GDM1 (cell line): ENCODE measurements around the gene TEDC1.

Experiments
- DNase-seq: peaks from one replicate; lab custom pipeline; 2025; lab: John Stamatoyannopoulos, UW

Gene TEDC1

DNA sequence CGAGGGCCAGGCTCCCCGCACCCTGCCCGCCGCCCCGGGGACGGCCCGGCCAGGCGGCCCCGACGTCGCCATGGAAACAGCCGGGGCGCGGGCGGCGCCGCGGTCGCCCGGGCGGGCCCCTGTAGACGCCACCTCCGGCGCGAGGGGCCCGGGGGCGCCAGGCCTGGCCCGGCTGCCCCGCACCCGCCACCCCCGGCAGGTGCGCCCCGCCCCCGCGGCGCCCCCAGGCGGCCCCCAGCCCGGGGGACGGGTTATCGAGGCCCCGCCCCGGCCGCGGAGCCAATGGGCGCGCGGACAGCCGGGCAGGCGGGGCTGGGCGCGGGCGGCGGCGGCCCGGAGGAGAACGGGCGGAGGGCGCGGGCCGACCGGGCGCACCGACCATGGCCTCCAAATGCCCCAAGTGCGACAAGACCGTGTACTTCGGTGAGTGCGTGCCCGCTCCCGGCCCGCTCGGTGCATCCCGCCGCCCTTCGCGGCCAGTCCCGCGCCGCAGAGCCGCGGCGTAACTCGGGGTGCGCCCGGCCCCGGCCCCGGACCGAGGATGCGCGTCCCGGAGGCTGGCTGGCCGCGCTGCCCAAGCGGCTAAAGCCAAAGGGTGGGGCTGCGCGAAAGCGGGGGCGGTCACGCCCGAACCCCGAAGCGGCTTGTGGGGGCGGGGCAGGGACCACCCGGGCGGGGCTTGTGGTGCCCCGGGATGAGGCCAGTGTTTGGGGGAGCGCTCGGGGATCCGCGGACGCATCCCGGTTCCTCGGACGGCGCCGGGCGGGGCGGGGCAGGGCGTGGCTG, 16.4 kb upstream of the TEDC1 start, which contains the start of gene CRIP2:
Gene CRIP2, plus strand, starts transcription at position 339 of the 786 bp plus-strand sequence. Its CDS starts 42 bp downstream, at position 381.
- DNase-seq = no peak

DNA sequence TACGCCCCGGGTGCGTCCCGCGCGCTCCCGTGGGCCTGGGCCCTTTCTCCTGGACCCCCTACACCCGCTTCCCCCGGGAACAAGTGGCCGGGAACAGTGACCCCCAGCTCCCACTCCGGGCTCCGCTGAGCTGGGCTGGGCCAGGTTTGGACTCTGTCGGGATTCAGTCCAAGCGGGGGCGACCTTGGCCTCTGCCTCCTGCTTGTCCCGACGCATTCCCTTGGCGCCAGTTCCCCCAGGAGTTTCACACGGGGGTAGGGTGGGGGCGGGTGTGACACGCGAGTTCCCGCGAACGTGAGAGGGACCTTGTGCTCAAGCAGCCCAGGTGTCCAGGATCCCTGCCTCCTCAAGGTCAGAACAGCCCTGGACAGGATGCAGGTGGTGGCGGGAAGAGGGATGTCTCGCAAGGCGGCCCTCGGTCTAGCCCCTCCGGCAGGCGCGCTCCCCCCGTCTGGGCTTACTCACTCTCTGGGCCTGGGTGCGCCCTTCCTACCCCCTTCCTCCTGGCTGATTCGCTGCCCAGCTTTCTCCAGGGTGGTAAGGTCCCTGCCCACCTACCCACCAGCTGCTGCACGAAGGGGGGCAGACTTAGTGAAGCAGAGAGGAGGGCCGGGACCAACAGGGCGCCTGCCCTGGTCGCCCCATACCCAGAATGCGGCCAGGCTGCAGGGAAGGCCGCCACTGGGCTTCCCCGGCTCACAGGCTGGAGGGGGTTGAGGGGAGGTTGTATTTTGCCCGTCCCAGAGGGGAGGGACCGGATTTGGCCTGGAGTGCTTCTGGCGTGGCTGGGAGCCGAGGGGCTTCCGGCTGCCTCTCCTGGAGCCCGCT, 15.6 kb upstream of the TEDC1 start:
- no peak for DNase-seq

- no peak for DNase-seq
These were observed 14.8 kb upstream of the TEDC1 start for GRCh38 chr14:105476097-105476830.

GRCh38 chr14:105476831-105477659, 14.0 kb upstream of the TEDC1 start:
- no peak for DNase-seq

DNA sequence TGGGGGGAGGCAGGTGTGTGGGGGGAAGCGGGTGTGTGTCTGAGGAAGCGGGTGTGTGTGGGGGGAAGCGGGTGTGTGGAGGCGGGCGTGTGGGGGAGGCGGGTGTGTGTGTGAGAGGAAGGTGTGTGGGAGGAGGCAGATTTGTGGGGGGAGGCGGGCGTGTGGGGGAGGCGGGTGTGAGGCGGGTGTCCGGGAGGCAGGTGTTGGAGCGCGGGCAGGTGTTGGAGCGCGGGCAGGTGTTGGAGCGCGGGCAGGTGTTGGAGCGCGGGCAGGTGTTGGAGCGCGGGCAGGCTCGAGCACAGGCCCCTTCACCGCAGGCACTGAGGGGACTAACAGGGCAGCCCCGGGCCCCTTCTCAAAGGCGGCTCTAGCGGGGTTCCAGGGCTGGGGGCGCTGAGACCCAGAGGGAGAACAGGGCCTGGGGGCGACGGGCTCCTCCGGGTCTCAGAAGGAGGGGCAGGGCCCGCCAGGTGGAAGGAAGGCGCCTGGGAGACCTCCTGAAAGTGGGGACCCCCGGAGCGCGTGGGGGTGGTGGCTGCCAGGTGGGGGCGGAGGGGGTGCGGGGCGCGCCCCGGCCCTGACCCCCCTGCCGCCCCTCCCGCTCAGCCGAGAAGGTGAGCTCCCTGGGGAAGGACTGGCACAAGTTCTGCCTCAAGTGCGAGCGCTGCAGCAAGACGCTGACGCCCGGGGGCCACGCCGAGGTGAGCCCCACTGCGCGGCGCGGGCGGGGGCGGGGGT, 13.2 kb upstream of the TEDC1 start:
- DNase-seq = no peak

GRCh38 chr14:105478398-105479251, 12.4 kb upstream of the TEDC1 start:
- DNase-seq = no peak

- no peak for DNase-seq
These were observed 11.5 kb upstream of the TEDC1 start for GRCh38 chr14:105479431-105480158.

DNA sequence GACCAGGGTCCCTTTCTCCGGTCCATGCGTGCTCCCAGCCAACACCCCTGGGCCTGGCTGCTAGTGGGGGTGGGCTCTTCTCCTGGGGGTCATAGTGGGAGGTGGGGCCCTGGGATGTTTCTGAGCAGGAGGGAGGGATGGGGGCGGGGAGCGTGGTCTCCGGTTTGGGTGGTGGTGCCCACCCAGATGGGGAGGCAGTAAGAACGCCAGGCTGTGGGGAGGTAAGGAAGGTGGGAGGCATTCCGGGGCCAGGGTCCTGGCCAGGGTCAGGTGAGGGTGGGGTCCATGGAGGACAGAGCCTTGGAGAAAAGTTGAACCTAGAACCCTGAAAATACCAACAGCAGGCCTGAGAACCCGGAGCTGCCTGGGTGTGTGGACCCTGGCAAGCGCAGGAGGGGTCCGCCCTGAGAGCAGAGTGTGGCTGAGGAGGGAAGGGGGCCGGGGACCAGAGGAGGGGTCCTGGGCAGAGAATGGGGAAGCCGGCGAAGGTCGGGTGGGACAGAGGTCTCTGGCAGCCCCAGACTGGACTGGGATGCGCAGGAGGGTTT, 10.8 kb upstream of the TEDC1 start:
- DNase-seq = no peak

- DNase-seq = peak; percentile 69
These were observed 9.9 kb upstream of the TEDC1 start for GRCh38 chr14:105480807-105481801.

GRCh38 chr14:105481886-105482457, 9.1 kb upstream of the TEDC1 start:
- no peak for DNase-seq

DNA sequence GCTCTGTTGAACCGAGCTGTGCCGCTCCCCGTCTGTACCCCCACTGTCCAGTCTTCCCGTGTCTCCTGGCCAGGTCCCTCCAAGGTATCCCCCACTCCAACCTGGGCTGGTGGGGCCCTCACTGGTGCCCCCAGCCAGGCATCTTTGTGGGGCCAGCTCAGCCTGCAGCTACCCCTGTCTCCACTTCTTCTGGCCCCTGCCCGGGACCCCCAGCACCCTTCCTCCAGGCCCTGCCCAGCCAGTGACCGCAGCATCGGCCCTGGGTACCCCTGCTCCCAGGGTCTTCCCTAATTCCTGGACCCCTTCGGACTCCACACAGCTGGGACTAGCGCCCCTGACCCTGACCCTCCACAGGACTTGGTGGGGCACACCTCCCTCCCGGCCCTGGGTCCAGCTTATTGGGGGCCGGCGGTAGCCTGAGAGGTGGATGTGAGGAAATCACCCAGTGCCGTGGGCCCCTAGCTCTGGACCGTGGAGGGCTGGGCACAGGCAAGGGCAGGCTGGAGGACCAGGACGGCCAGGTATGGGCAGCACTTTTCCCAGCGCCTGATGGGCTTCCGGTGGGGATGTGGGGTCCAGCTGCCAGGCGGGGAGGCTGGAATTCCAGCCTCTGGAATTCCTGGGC, 8.4 kb upstream of the TEDC1 start:
- DNase-seq = no peak

GRCh38 chr14:105483300-105484068, 7.6 kb upstream of the TEDC1 start:
- no peak for DNase-seq

DNA sequence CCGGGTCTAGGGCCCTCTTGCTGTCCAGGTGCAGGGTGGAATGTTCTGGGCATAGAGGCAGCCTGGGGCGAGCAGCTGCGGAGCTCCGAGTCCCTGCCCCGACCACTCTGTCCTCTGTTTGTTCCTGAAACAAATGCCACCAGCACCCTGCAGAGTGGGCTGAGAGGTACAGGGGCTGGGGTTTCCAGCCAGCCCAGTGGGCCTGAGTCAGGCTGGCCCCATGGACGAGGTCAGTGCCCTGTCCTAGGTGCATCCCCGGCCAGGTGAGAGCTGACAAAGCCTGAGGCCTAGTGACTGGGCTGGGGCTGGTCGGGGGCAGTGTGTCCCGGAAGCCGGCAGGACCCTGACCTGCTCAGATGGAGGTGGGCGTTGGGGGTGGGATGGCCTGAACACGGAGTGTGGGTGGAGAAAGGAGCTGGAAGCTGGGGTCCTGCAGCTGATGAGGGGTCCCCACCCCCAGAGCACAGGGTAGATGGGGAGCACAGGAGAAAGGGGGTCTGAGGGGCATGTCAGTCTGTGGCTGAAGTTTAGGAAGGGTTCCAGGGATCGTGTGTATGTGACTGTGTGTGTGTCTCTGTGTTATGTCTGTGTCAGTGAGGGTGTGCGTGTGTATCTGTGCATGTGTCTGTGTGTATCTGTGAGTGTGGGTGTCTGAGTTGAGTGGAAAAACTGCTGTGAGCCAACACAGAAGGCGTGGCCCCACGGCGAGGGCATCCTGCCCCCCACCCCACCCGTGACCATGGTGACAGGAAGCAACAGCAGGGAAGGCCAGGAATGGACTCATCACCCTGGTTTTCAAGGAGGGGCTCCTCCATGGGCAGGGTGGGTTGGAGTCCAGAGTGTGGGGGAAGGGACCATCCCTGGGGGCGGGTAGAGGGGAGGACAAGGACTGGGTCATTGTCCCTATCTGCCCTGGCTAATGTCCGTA, 6.7 kb upstream of the TEDC1 start:
- no peak for DNase-seq

DNA sequence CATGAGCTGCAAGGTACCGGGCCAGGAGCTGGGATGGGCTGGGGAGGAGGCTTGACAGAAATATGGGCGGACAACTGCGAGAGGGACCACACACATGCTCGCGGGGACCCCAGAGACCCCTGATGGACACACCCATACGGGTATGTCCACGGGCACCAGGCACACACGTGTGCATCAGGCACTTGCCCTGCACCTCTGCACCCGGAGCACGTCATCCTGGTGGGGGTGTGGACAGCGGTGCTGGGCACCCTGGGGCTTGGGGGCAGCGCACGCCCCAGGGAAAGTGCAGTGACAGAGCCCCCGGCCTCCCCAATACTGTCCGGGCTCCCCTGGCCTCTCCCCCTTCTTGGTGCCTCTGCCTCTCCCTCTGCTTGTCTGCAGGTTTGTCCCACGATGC, 6.1 kb upstream of the TEDC1 start:
- DNase-seq = no peak

DNA sequence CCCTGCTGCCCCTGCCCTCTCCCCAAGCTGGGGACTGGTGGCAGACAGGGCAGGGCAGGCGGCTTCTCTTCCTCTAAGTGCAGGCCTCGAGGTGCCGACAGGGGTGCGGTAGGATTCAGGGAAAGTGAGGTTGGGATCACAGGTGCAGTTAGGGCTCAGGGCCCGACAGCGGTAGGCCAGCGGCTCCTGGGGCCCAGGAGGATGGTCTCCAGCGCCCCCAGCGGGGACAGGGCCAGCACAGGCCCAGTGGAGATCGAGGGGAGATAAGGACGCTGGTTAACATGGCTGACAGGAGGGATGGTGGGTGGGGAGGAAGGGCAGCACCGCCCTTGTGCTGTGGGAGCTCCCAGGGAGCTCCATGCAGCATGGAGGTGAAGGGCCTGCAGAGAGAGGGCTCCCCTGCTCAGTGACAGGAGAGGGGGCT, 5.3 kb upstream of the TEDC1 start:
- no peak for DNase-seq
